HG02588 (cell line): ENCODE data around the gene PAK4.

Experiments
- ATAC-seq: cut with Tn5 transposase; IDR thresholded peaks from one replicate; pipeline ENCODE4 v1.9.1; 2021; ENCODE audit warnings: mild to moderate bottlenecking, moderate library complexity; ENCODE audit not compliant: unreplicated experiment

Gene PAK4

GRCh38 chr19:39177110-39177699 is 51.6 kb downstream of the PAK4 start:
- ATAC-seq: no peak

DNA sequence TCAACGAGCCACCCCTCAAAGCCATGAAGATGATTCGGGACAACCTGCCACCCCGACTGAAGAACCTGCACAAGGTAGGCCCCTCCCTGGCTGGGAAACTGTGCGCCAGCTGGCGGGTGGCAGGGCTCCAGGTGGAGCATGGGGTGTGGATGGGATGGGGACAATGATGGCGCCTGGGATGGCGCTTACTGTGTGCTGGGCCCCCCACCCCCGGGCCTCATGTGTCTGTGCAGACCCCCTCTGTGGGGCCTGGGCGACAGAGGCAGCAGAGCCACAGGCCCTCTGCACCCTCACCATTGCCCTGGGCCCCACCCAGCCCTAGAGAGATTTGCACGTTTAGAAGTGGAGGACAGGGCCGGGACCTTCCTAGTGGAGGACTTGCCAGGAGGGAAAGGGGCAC is 52.1 kb downstream of the PAK4 start:
- no peak for ATAC-seq

GRCh38 chr19:39178296-39179006 is 52.9 kb downstream of the PAK4 start:
- no peak for ATAC-seq

- no peak for ATAC-seq
Measured at GRCh38 chr19:39179754-39180153, 54.2 kb downstream of the PAK4 start.

GRCh38 chr19:39180749-39181148 is 55.2 kb downstream of the PAK4 start:
- ATAC-seq: no peak

DNA sequence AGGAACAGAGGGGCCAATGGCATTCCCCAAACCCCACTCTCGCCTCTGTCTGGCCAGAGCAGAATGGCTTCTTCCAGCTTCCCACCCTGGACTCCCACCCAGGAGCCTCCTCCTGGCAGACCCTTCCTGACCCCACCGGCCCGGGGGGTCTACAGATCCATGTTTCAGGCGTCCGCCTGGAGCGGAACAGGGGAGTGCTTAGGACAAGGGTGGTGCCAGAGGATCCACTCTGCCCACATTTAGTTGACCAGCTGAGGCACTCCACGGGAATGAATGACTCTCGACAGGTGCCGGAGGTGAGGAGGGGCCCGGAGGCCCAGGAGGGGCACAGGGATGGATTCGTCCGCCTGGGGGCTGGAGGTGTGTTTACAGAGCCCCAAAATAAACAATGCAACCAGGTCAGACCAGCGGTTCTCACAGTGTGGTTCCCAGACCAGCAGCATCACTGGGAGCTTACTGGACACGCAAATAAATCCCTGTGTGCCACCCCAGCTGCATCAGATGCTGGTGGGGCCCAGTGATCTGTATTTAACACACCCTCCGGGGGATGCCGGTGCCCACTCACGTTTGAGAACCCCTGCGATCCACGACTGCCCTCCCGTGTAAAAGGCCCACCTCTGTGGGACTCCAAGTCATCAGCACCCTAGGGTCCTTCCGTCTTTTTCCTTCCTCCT is 56.1 kb downstream of the PAK4 start:
- ATAC-seq: no peak

DNA sequence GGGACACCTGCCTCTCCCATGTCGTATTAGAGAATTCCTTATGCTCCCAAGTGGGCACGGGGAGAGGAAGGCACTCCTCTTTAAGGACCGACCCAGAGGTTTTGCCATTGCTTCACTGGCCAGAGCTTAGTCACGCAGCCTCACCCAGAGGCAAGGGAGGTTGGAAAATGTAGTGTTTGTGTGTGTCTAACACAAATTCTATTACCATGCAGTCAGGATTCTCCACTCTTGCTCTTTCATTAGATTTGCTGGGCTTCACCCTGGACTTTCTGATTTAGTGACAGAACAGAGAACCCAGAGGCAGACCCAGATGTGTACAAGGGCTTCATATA is 56.6 kb downstream of the PAK4 start:
- ATAC-seq: no peak

DNA sequence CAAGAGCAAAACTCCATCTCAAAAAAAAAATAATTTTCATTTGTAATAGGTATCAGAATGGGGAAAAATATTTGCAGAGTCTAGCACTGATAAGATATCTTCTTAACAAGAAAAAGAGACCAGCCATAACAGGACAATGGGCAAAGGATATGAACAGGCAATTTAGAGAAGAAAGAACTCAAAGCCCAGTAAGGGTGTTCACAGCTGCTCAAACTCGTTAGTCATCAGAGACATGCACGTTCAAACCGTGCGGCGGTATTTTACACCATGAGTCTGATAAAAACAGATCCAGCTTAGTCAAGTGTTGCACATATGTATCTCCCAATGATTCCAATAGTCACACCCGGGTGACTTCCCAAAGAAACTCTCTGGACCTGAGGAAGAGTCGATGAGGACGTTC is 57.5 kb downstream of the PAK4 start:
- ATAC-seq: no peak

DNA sequence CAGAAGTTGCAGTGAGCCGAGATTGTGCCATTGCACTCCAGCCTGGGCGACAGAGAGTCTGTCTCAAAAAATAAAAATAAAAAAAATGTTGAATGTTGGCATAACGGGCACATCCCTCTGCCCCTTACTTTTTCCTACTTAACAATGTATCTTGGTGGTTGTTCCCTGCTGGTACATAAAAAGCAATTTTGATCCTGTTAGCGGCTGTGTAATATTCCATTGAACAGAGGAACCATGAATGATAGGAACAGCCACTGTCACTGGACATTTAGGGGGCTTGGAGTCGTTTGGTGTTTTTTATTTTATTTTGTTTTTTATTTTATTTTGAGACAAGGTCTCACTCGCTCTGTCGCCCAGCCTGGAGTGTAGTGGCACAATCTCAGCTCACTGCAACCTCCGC is 60.8 kb downstream of the PAK4 start:
- ATAC-seq: no peak

DNA sequence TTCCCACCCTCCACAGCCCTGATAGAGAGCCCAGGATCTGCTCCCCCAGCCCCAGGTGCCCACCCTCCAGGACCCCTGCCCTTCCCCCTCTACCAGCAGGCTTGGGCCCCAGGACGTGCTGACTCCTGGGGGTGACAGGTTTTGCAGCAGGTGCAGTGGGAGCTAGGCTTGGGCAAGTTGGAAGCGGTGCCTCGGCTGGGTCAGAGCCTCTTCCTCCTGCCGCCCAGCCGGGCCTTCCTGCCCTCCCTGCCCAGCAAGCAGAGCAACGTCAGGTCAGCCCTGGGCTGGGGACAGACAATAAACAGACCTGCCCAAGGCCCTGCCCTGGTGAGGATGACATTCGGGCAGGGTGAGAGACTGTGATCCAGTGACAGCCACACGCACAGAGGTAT is 62.0 kb downstream of the PAK4 start:
- no peak for ATAC-seq

- ATAC-seq: no peak
Measured at GRCh38 chr19:39188960-39189359, 63.4 kb downstream of the PAK4 start.

- ATAC-seq: no peak
Measured at GRCh38 chr19:39190768-39191167, 65.2 kb downstream of the PAK4 start.

- no peak for ATAC-seq
Measured at GRCh38 chr19:39192846-39193245, 67.3 kb downstream of the PAK4 start.

DNA sequence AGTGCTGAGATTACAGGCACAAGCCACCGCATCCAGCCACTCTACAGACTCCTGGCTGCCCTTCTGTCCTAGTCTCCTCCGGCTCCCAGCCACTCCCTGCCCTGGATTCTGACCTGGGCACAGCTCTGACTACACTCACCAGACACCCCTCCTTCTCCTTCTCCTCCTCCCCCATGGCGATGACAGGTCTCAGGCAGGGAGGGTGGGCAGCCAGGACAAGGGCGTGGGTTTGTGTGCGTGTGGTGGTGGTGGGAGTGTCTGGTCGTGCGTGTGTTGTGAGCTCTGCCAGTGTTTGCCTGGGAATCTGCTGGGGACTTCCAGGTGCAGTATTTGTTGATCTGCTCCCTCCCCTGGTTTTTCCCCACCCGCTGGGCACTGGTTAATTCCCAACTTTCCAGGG is 68.2 kb downstream of the PAK4 start:
- ATAC-seq: no peak

- ATAC-seq: no peak
Measured at GRCh38 chr19:39194832-39195542, 69.4 kb downstream of the PAK4 start.

DNA sequence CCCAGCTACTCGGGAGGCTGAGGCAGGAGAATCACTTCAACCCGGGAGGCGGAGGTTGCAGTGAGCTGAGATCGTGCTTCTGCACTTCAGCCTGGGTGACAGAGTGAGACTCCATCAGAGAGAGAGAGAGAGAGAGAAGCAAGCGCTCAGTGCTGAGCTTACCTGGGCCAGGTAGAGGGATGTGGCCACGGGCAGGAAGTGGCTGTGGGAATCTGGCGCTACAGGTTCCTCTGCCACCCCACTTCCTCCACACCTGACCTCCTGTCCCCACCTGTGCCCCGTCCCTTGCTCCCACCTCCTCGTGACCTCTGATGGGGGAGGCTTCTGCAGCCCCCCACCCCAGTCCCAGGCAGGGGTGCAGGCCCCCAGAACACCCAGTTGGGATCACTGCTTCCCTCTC is 70.2 kb downstream of the PAK4 start:
- no peak for ATAC-seq

- ATAC-seq: no peak
Measured at GRCh38 chr19:39196320-39196719, 70.7 kb downstream of the PAK4 start.

DNA sequence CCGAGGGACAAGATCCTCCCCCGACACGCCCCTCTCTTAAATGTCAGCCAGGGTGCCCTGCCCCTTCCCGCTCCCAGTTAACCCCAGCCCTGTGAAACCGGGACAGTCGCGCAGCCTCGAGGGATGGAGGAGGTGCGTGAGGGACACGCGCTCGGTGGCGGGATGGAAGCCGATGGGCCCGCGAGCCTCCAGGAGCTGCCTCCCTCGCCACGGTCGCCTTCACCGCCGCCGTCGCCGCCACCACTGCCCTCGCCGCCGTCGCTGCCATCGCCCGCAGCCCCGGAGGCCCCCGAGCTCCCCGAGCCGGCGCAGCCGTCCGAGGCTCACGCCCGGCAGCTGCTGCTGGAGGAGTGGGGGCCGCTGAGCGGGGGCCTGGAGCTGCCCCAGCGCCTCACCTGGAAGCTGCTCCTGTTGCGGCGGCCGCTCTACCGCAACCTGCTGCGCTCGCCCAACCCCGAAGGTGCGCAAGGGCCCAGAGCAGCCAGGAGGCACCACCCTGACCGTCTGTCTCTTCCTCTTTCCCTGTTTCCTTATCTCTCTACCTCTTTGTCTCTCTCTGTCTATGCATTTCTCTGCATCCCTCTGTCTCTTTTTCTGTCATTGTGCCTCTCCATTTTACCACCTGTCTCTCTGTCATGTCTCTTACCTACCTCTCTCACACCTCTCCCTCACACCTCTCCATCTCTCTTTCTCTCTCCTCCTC is 71.4 kb downstream of the PAK4 start, which contains the start of gene NCCRP1:
Gene NCCRP1, plus strand, starts transcription at position 105 of the 703 bp plus-strand sequence. Its CDS starts 19 bp downstream, at position 124.
- ATAC-seq: no peak

GRCh38 chr19:39197808-39198207 is 72.2 kb downstream of the PAK4 start:
- no peak for ATAC-seq

DNA sequence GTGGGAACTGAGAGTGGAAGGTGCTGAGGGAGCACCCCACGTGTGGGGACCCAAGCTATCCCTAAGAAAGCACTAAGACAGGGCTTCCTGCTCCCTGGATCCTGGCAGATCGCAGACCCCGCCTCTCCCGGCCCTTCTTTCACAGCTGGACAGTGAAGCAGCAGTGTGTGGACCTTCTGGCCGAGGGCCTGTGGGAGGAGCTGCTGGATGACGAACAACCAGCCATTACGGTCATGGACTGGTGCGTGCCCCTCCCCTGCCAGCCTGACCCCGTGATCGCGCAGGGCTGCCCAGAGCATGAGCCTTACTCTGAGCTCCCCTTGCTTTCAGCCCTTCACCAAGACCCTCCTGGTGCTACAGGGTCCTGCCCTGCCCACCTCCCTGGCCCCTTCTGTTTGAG is 73.4 kb downstream of the PAK4 start:
- ATAC-seq: no peak
